Neural cell (in vitro differentiated cells): Measurements from ENCODE around the gene RUNX1. TPM values are rescaled to one million over a fixed set of nuclear protein-coding genes. Genes with fewer than 3 reads are reported as not detected.

Experiments
- H2AFZ ChIP-seq: fragments of 200-600, 300-800 bp; sonication (generic), shearing (Covaris generic); 2 replicates; pipeline ENCODE4 v1.6.0; 2014; ENCODE audit warnings: low read depth, mild to moderate bottlenecking, antibody characterized with exemption, low read length, moderate library complexity
- H3F3A ChIP-seq: fragments of 200-600 bp; shearing (Covaris generic); 2 replicates; pipeline ENCODE4 v1.6.1; 2016; ENCODE audit warnings: mild to moderate bottlenecking, moderate library complexity, mixed read lengths, antibody characterized with exemption, low read length; ENCODE audit not compliant: insufficient read depth, poor library complexity, severe bottlenecking
- H3K27ac ChIP-seq: fragments of 200-600, 300-800 bp; sonication (generic), shearing (Covaris generic); 2 replicates; pipeline ENCODE4 v1.5.1; 2014; ENCODE audit warnings: mild to moderate bottlenecking, low read length, moderate library complexity
- H3K27me3 ChIP-seq: fragments of 300-800, 200-600 bp; sonication (generic), shearing (Covaris generic); 2 replicates; pipeline ENCODE4 v1.6.0; 2014; ENCODE audit warnings: mild to moderate bottlenecking, low read depth, low read length, moderate library complexity; ENCODE audit not compliant: insufficient read depth
- H3K36me3 ChIP-seq: fragments of 300-800, 200-600 bp; sonication (generic), shearing (Covaris generic); 2 replicates; pipeline ENCODE4 v1.5.1; 2014; ENCODE audit warnings: mild to moderate bottlenecking, antibody characterized with exemption, low read length, moderate library complexity; ENCODE audit not compliant: insufficient read depth
- H3K4me2 ChIP-seq: fragments of 300-800, 200-600 bp; sonication (generic), shearing (Covaris generic); 2 replicates; pipeline ENCODE4 v1.6.0; 2014; ENCODE audit warnings: mild to moderate bottlenecking, low read length
- H3K4me3 ChIP-seq: fragments of 300-800, 200-600 bp; sonication (generic), shearing (Covaris generic); 2 replicates; pipeline ENCODE4 v1.5.1; 2014; ENCODE audit warnings: mild to moderate bottlenecking, low read length, moderate library complexity
- H3K79me2 ChIP-seq: fragments of 200-600 bp; shearing (Covaris generic); replicated peaks from 2 replicates; pipeline ENCODE4 v1.6.0; 2014; ENCODE audit warnings: mild to moderate bottlenecking, low read length, moderate library complexity; ENCODE audit not compliant: insufficient read depth
- H3K9ac ChIP-seq: fragments of 300-800, 200-600 bp; sonication (generic), shearing (Covaris generic); 2 replicates; pipeline ENCODE4 v1.6.1; 2016; ENCODE audit warnings: mild to moderate bottlenecking, low read length, mixed read lengths
- H3K9me2 ChIP-seq: fragments of 200-600 bp; shearing (Covaris generic); 2 replicates; pipeline ENCODE4 v1.6.1; 2016; ENCODE audit warnings: mild to moderate bottlenecking, low read length, mixed read lengths; ENCODE audit not compliant: insufficient read depth
- H3K9me3 ChIP-seq: fragments of 200-600, 300-800 bp; sonication (generic), shearing (Covaris generic); 2 replicates; pipeline ENCODE4 v1.6.1; 2016; ENCODE audit warnings: mild to moderate bottlenecking, mixed run types, low read length, moderate library complexity, mixed read lengths
- H4K20me1 ChIP-seq: fragments of 200-600 bp; shearing (Covaris generic); 2 replicates; pipeline ENCODE4 v1.6.1; 2016; ENCODE audit warnings: mild to moderate bottlenecking, mixed run types; ENCODE audit not compliant: insufficient read depth
- CTCF ChIP-seq: fragments of 450-650 bp; IDR thresholded peaks from 2 replicates; pipeline ENCODE4 v1.5.1; 2014; ENCODE audit warnings: antibody characterized with exemption, mild to moderate bottlenecking, moderate library complexity; ENCODE audit not compliant: poor library complexity, severe bottlenecking
- EP300 ChIP-seq: fragments of 450-650 bp; conservative IDR thresholded peaks from 2 replicates; pipeline ENCODE4 v1.6.1; 2014; ENCODE audit warnings: antibody characterized with exemption, mild to moderate bottlenecking, moderate library complexity; ENCODE audit not compliant: poor library complexity, severe bottlenecking
- EZH2 ChIP-seq: fragments of 200-600, 300-800 bp; shearing (Covaris generic), sonication (generic); IDR thresholded peaks from 2 replicates; pipeline ENCODE4 v1.6.1; 2014; ENCODE audit warnings: antibody characterized with exemption, low read length, borderline replicate concordance, mild to moderate bottlenecking; ENCODE audit not compliant: insufficient read depth, poor library complexity, severe bottlenecking
- MXI1 ChIP-seq: fragments of 450-650 bp; conservative IDR thresholded peaks from 2 replicates; pipeline ENCODE4 v1.6.1; 2014; ENCODE audit warnings: antibody characterized with exemption, mild to moderate bottlenecking; ENCODE audit not compliant: poor library complexity, severe bottlenecking
- POLR2AphosphoS5 ChIP-seq: IDR thresholded peaks from 2 replicates; pipeline ENCODE4 v1.6.1; 2012
- RAD21 ChIP-seq: fragments of 450-650 bp; conservative IDR thresholded peaks from 2 replicates; pipeline ENCODE4 v1.6.1; 2014; ENCODE audit warnings: antibody characterized with exemption, mild to moderate bottlenecking, moderate library complexity
- REST ChIP-seq: IDR thresholded peaks from 2 replicates; pipeline ENCODE4 v1.6.1; 2012; ENCODE audit warnings: borderline replicate concordance
- SMC3 ChIP-seq: fragments of 450-650 bp; conservative IDR thresholded peaks from 2 replicates; pipeline ENCODE4 v1.6.1; 2014; ENCODE audit warnings: antibody characterized with exemption, mild to moderate bottlenecking, moderate library complexity; ENCODE audit not compliant: poor library complexity
- TAF1 ChIP-seq: IDR thresholded peaks from 2 replicates; pipeline ENCODE4 v1.6.1; 2012; ENCODE audit warnings: low read depth
- polyA plus RNA-seq: library from polyadenylated mRNA; depleted of rRNA; stranded (reverse); fragments of >200 nt; gene quantifications from 2 replicates; pipeline ENCODE4 v1.2.3, GENCODE V29; 2014

RUNX1 gene
- polyA plus RNA-seq, 1 donor from 2014 or later, result not detected

GRCh38 chr21:35072557-35072956 is 23.5 kb upstream of the RUNX1 start:
- Histone ChIP-seq H3K9ac (no peak overlapping the region), H3K9me2 (no peaks in the 10 kb centered on the region), H3K9me3 (no peaks in the 10 kb centered on the region), H3K27me3 (no peaks in the 10 kb centered on the region), H3K27ac (no peak overlapping the region), H4K20me1 (no peaks in the 10 kb centered on the region), H3K79me2 (no peaks in the 10 kb centered on the region), H3K36me3 (no peaks in the 10 kb centered on the region), H3F3A (no peaks in the 10 kb centered on the region), H2AFZ (no peak overlapping the region), H3K4me2 (no peak overlapping the region), H3K4me3 (no peak overlapping the region)
- TF ChIP-seq EZH2 (no peak), CTCF (no peak), RAD21 (no peak), REST (no peak), POLR2AphosphoS5 (no peak), EP300 (no peak), TAF1 (no peak), MXI1 (no peak), SMC3 (no peak)

- H3K9me3 ChIP-seq, result no peaks in the 10 kb centered on the region
- no peaks in the 10 kb centered on the region for H3K9me2 ChIP-seq
- H3K79me2 ChIP-seq, result no peaks in the 10 kb centered on the region
- no peaks in the 10 kb centered on the region for H3K36me3 ChIP-seq
- no peak overlapping the region for H3K9ac ChIP-seq
- TF ChIP-seq EP300 (no peak), REST (no peak), TAF1 (no peak), CTCF (no peak), MXI1 (no peak), EZH2 (no peak), RAD21 (no peak), POLR2AphosphoS5 (no peak), SMC3 (no peak)
- H3K27ac ChIP-seq, result no peak overlapping the region
- H4K20me1 ChIP-seq, result no peaks in the 10 kb centered on the region
- H3K27me3 ChIP-seq, result no peaks in the 10 kb centered on the region
- no peaks in the 10 kb centered on the region for H3F3A ChIP-seq
- H2AFZ ChIP-seq, result no peak overlapping the region
- no peak overlapping the region for H3K4me2 ChIP-seq
- no peak overlapping the region for H3K4me3 ChIP-seq
Measured at GRCh38 chr21:35071347-35071746, 22.2 kb upstream of the RUNX1 start.
